ENCODE results near the gene ATXN10. TPM values are rescaled to one million over a fixed set of nuclear protein-coding genes. Genes with fewer than 3 reads are reported as not detected.

Gene ATXN10
- total RNA-seq, 1 donor from 2014 or later: 117 TPM

DNA sequence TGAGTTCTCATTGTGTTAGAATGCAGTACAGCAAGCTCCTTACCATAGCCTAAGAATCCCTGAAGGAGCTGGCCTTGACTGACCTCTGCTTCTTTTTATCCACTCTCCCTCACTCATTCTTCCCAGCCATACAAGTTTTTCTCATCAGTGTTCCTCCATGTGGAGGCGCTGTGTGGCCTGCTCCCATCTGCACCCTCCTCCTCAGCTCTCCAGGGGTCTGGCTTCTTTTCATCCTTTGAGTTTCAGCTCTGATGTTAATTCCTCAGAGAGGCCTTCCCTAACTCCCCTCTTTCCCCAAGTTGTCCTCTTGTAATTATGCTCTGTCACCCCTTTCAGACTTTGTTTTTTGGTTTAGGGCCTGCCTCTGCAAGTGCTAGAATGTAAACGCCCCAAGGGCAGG lies 160.5 kb downstream of the ATXN10 start:
- Mint-ChIP-seq H3K4me3 (ENCODE audit: unreplicated experiment) (no peak overlapping the region), H3K36me3 (ENCODE audit: low read depth) (peaks cover 9% of the 10 kb centered on the region), H3K27me3 (ENCODE audit: low read depth) (no peaks in the 10 kb centered on the region), H3K27ac (ENCODE audit: unreplicated experiment) (no peak overlapping the region), H3K4me1 (ENCODE audit: low read depth) (peaks cover 26% of the 10 kb centered on the region), H3K9me3 (ENCODE audit: low read depth) (peaks cover 11% of the 10 kb centered on the region)
- TF ChIP-seq, protein P1, sequence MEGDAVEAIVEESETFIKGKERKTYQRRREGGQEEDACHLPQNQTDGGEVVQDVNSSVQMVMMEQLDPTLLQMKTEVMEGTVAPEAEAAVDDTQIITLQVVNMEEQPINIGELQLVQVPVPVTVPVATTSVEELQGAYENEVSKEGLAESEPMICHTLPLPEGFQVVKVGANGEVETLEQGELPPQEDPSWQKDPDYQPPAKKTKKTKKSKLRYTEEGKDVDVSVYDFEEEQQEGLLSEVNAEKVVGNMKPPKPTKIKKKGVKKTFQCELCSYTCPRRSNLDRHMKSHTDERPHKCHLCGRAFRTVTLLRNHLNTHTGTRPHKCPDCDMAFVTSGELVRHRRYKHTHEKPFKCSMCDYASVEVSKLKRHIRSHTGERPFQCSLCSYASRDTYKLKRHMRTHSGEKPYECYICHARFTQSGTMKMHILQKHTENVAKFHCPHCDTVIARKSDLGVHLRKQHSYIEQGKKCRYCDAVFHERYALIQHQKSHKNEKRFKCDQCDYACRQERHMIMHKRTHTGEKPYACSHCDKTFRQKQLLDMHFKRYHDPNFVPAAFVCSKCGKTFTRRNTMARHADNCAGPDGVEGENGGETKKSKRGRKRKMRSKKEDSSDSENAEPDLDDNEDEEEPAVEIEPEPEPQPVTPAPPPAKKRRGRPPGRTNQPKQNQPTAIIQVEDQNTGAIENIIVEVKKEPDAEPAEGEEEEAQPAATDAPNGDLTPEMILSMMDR (IDR thresholded peaks at IDR 0.05): no peak
- DNase-seq (ENCODE audit: low spot score): no peak

DNA sequence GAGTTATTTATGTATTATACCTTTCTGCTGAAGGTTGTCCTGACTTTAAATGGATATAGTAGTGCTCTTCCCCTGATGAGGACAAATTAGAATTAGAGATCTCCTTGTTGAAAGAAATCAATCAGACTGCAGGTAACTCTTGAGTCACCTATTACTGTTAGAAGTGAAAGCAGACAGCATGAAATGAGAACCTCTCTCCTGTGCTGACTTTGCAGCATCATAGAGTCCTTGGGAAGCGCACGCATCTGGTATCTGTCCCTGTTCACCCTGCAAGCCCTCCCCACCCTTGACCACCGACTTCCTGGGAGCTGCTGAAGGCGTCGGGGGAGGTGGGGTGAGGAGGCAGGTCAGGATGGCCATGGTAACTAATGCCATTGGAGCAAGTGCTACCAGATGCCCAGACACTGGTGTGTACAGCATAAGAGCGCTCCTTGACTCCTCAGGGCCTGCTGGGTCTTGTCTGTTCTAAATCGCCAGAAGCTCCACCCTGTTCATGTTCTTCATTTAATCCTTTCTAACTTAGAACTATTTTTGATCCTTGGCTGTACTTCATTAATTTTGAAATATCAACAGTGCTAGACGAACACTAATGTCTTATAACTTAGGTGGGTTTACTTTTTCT lies 161.4 kb downstream of the ATXN10 start:
- Mint-ChIP-seq H3K36me3 (ENCODE audit: low read depth) (peaks cover 7% of the 10 kb centered on the region), H3K4me1 (ENCODE audit: low read depth) (peaks cover 24% of the 10 kb centered on the region), H3K27ac (ENCODE audit: unreplicated experiment) (no peak overlapping the region), H3K4me3 (ENCODE audit: unreplicated experiment) (no peak overlapping the region), H3K27me3 (ENCODE audit: low read depth) (no peaks in the 10 kb centered on the region), H3K9me3 (ENCODE audit: low read depth) (peaks cover 11% of the 10 kb centered on the region)
- TF ChIP-seq, protein P1 (IDR thresholded peaks at IDR 0.05): no peak
- DNase-seq (ENCODE audit: low spot score): no peak

DNA sequence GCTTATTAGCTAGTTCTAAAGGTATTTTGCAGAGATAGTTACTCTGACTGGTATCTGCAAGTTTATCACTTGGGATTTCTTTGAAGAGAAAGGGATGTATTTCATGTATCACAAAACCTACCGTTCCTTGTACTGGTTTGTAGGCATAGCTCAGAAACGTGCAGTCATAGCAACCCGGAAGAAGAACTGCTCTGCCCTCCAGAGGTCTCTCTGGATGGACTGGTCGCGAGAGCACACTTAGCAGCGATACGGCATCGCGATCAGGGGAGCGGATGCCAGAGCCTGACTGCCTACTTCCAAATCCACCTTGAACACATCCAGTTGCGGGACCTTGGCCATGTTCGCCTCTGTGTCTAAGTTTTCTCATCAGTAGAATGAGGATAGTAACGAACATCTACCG lies 162.0 kb downstream of the ATXN10 start:
- H3K36me3 Mint-ChIP-seq (ENCODE audit: low read depth): peaks cover 7% of the 10 kb centered on the region
- H3K4me1 Mint-ChIP-seq (ENCODE audit: low read depth): peaks cover 24% of the 10 kb centered on the region
- H3K27ac Mint-ChIP-seq (ENCODE audit: unreplicated experiment): no peak overlapping the region
- no peak for DNase-seq (ENCODE audit: low spot score)
- no peaks in the 10 kb centered on the region for H3K27me3 Mint-ChIP-seq (ENCODE audit: low read depth)
- peaks cover 11% of the 10 kb centered on the region for H3K9me3 Mint-ChIP-seq (ENCODE audit: low read depth)
- H3K4me3 Mint-ChIP-seq (ENCODE audit: unreplicated experiment): no peak overlapping the region
- TF ChIP-seq, protein P1 (IDR thresholded peaks at IDR 0.05): no peak

DNA sequence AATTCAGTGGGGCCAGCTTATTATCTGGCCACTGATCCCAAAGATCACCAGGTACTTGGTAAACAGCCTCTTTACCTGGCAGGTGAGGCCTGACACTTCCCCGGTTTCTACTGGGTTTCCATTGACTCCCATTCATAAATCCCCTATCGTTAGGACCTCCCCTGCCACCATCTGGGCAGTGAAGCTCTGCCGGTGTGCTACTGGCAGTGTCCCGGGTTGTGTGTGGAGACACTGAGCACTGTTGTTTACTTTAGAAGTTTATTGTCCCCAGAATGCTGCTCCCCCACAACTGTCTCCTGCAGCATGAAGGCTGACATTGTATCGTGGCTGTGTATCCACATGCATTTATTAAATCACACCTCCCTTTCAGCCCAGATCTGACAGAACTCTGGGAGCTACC lies 162.6 kb downstream of the ATXN10 start:
- peaks cover 4% of the 10 kb centered on the region for H3K9me3 Mint-ChIP-seq (ENCODE audit: low read depth)
- peaks cover 19% of the 10 kb centered on the region for H3K4me1 Mint-ChIP-seq (ENCODE audit: low read depth)
- no peaks in the 10 kb centered on the region for H3K27me3 Mint-ChIP-seq (ENCODE audit: low read depth)
- no peak for DNase-seq (ENCODE audit: low spot score)
- H3K36me3 Mint-ChIP-seq (ENCODE audit: low read depth): peaks cover 1% of the 10 kb centered on the region
- H3K4me3 Mint-ChIP-seq (ENCODE audit: unreplicated experiment): no peak overlapping the region
- TF ChIP-seq, protein P1 (IDR thresholded peaks at IDR 0.05): no peak
- H3K27ac Mint-ChIP-seq (ENCODE audit: unreplicated experiment): no peak overlapping the region

DNA sequence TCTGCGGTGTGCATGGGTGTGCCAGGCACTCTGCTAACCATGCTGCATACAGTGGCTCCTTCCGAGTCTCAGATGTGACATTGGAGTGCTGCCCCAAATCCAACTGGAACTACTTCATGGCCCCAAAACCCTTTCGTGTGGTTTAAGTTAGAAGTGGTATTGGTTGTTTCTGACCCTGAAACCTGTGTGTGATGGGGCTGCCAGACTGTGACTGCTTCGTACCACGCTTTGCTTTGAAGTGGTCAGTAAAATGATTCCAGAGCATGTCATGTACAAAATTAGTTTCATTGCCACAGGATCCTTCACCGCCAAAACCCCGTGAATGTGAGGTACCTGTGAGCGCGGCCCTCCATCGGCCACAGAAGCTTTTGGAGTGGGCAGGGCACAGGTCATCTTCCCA lies 163.2 kb downstream of the ATXN10 start:
- TF ChIP-seq, protein P1 (IDR thresholded peaks at IDR 0.05): no peak
- no peak for DNase-seq (ENCODE audit: low spot score)
- Mint-ChIP-seq H3K27ac (ENCODE audit: unreplicated experiment) (no peak overlapping the region), H3K36me3 (ENCODE audit: low read depth) (peaks cover 1% of the 10 kb centered on the region), H3K4me3 (ENCODE audit: unreplicated experiment) (no peak overlapping the region), H3K9me3 (ENCODE audit: low read depth) (no peaks in the 10 kb centered on the region), H3K27me3 (ENCODE audit: low read depth) (no peaks in the 10 kb centered on the region), H3K4me1 (ENCODE audit: low read depth) (peaks cover 19% of the 10 kb centered on the region)
